OCI-LY3 (cell line): ENCODE data around the gene GTF3C2.

ENCODE experiments used
- H2AFZ ChIP-seq: fragments of 200-600, 300-600 bp; shearing (Covaris generic); 2 replicates; pipeline ENCODE4 v1.6.0; 2014; ENCODE audit warnings: antibody characterized with exemption, low read depth, low read length
- H3K27ac ChIP-seq: fragments of 200-600, 300-600 bp; sonication (generic); 2 replicates; pipeline ENCODE4 v1.5.1; 2014; ENCODE audit warnings: mild to moderate bottlenecking, low read length, moderate library complexity, mixed read lengths
- H3K27me3 ChIP-seq: fragments of 200-600, 300-600 bp; sonication (generic); 2 replicates; pipeline ENCODE4 v1.6.1; 2014; ENCODE audit warnings: low read depth, low read length, mixed read lengths
- H3K36me3 ChIP-seq: fragments of 200-600, 300-600 bp; sonication (generic); replicated peaks from 2 replicates; pipeline ENCODE3; 2014; ENCODE audit warnings: low read depth, low read length, mixed read lengths
- H3K4me1 ChIP-seq: fragments of 300-600, 200-600 bp; sonication (generic); 2 replicates; pipeline ENCODE4 v1.6.1; 2014; ENCODE audit warnings: low read length, mixed read lengths
- H3K4me2 ChIP-seq: fragments of 200-600, 300-600 bp; sonication (generic); 2 replicates; pipeline ENCODE4 v1.6.1; 2014; ENCODE audit warnings: low read length, mixed read lengths
- H3K4me3 ChIP-seq: fragments of 300-600, 200-600 bp; sonication (generic); 2 replicates; pipeline ENCODE4 v1.5.1; 2014; ENCODE audit warnings: antibody characterized with exemption, mild to moderate bottlenecking, low read length, moderate library complexity
- H3K79me2 ChIP-seq: fragments of 300-600, 200-600 bp; shearing (Covaris generic); 2 replicates; pipeline ENCODE4 v1.6.1; 2014; ENCODE audit warnings: mild to moderate bottlenecking, low read length, mixed read lengths
- H3K9ac ChIP-seq: fragments of 300-600, 200-600 bp; shearing (Covaris generic); 2 replicates; pipeline ENCODE4 v1.6.0; 2014; ENCODE audit warnings: mild to moderate bottlenecking, low read length, moderate library complexity
- H3K9me3 ChIP-seq: fragments of 200-600, 300-600 bp; shearing (Covaris generic); 2 replicates; pipeline ENCODE4 v1.6.1; 2014; ENCODE audit warnings: low read length, mixed read lengths; ENCODE audit not compliant: insufficient read depth
- H4K20me1 ChIP-seq: fragments of 200-600, 300-600 bp; sonication (generic); 2 replicates; pipeline ENCODE4 v1.6.1; 2016; ENCODE audit warnings: low read length, mixed read lengths; ENCODE audit not compliant: insufficient read depth
- EZH2phosphoT487 ChIP-seq: fragments of 200-600 bp; shearing (Covaris generic); IDR thresholded peaks from 2 replicates; pipeline ENCODE4 v1.6.1; 2018; ENCODE audit warnings: antibody characterized with exemption, mixed run types, low read depth
- TF ChIP-seq, protein P1 (sequence below): fragments of 200-600, 300-600 bp; sonication (generic); IDR thresholded peaks from 2 replicates; pipeline ENCODE4 v1.5.1; 2014; ENCODE audit warnings: antibody characterized with exemption, low read length, low read depth

GTF3C2 gene

DNA sequence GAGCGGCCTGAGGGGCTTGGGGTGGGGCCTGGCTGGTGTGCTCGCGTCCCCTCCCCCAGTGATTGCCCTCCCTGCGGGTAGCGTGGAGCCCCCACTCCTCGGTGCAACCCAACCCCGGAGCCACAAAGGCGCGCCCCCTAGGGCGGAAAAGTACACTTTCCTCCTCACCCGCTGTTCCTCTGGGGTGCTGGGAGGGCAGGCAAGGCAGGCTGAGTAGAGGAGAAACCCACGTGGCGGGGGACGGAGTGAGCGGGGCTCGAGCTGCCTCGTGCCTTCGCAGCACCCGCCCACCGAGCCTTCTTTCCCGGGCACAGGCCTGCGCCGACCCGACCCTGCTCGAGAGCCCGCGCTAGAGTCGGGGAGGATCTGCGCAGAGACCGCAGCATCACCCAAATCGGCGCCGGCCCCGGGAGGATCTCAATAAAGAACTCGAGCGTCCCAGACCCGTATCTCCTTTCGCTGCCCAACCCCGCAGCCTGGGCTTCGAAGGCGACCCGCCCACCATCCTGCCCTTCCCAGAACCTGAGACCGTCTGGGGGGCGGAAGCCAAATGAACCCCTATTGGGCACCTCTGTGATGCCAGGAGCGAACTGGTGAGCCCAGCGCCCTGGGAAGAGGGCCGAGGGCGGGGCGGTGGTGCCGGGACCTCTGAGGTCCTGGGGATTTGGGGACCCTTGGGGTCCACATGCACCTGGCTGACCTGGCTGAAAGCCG lies 49.8 kb downstream of the GTF3C2 start:
- H3K27ac ChIP-seq = no peak overlapping the region
- no peaks in the 10 kb centered on the region for H4K20me1 ChIP-seq
- H3K4me3 ChIP-seq = no peak overlapping the region
- H3K27me3 ChIP-seq = no peaks in the 10 kb centered on the region
- no peak overlapping the region for H3K4me2 ChIP-seq
- TF ChIP-seq EZH2phosphoT487 = no peak
- TF ChIP-seq, protein P1, sequence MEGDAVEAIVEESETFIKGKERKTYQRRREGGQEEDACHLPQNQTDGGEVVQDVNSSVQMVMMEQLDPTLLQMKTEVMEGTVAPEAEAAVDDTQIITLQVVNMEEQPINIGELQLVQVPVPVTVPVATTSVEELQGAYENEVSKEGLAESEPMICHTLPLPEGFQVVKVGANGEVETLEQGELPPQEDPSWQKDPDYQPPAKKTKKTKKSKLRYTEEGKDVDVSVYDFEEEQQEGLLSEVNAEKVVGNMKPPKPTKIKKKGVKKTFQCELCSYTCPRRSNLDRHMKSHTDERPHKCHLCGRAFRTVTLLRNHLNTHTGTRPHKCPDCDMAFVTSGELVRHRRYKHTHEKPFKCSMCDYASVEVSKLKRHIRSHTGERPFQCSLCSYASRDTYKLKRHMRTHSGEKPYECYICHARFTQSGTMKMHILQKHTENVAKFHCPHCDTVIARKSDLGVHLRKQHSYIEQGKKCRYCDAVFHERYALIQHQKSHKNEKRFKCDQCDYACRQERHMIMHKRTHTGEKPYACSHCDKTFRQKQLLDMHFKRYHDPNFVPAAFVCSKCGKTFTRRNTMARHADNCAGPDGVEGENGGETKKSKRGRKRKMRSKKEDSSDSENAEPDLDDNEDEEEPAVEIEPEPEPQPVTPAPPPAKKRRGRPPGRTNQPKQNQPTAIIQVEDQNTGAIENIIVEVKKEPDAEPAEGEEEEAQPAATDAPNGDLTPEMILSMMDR = no peak
- no peaks in the 10 kb centered on the region for H3K79me2 ChIP-seq
- no peak overlapping the region for H3K9ac ChIP-seq
- no peak overlapping the region for H2AFZ ChIP-seq
- H3K4me1 ChIP-seq = peaks cover 4% of the 10 kb centered on the region
- H3K9me3 ChIP-seq = no peaks in the 10 kb centered on the region
- H3K36me3 ChIP-seq = no peaks in the 10 kb centered on the region

DNA sequence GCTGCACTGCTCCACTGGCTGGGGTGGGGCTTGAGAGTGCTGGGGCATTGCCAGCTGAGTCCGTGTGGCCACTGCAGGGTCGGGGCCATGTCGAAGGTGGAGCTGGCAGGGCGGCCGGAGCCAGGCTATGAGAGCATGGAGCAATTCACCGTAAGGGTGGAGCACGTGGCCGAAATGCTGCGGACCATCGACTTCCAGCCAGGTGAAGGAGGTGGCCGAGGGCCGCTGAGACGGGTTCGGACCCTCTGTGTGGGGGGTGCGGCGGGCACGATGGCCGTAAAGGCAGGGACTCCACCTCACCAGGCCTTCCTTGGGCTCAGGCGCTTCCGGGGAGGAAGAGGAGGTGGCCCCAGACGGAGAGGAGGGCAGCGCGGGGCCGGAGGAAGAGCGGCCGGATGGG lies 50.4 kb downstream of the GTF3C2 start:
- H3K4me2 ChIP-seq = no peak overlapping the region
- H3K79me2 ChIP-seq = no peaks in the 10 kb centered on the region
- TF ChIP-seq, protein P1 = no peak
- no peak for TF ChIP-seq EZH2phosphoT487
- H3K27ac ChIP-seq = no peak overlapping the region
- H3K36me3 ChIP-seq = no peaks in the 10 kb centered on the region
- H3K9ac ChIP-seq = no peak overlapping the region
- no peak overlapping the region for H3K4me3 ChIP-seq
- H3K27me3 ChIP-seq = no peaks in the 10 kb centered on the region
- peaks cover 4% of the 10 kb centered on the region for H3K4me1 ChIP-seq
- H3K9me3 ChIP-seq = no peaks in the 10 kb centered on the region
- no peaks in the 10 kb centered on the region for H4K20me1 ChIP-seq
- no peak overlapping the region for H2AFZ ChIP-seq

DNA sequence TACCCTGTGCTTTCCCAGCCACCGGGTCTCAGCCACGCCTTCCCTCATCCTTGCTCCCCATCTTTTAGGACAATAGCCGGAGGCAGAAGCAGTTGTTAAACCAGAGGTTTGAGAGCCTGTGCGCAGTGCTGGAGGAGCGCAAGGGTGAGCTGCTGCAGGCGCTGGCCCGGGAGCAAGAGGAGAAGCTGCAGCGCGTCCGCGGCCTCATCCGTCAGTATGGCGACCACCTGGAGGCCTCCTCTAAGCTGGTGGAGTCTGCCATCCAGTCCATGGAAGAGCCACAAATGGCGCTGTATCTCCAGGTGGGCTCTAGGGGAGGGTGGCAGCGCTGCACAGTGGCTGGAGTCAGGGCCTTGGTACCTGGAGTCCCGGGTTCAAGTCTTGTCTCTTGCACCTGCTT lies 51.0 kb downstream of the GTF3C2 start:
- no peaks in the 10 kb centered on the region for H4K20me1 ChIP-seq
- H3K27ac ChIP-seq = no peak overlapping the region
- H3K4me1 ChIP-seq = peaks cover 4% of the 10 kb centered on the region
- H3K79me2 ChIP-seq = no peaks in the 10 kb centered on the region
- no peak overlapping the region for H3K4me2 ChIP-seq
- H3K4me3 ChIP-seq = no peak overlapping the region
- no peaks in the 10 kb centered on the region for H3K36me3 ChIP-seq
- TF ChIP-seq, protein P1 = no peak
- no peak for TF ChIP-seq EZH2phosphoT487
- no peak overlapping the region for H2AFZ ChIP-seq
- H3K27me3 ChIP-seq = no peaks in the 10 kb centered on the region
- no peaks in the 10 kb centered on the region for H3K9me3 ChIP-seq
- no peak overlapping the region for H3K9ac ChIP-seq

DNA sequence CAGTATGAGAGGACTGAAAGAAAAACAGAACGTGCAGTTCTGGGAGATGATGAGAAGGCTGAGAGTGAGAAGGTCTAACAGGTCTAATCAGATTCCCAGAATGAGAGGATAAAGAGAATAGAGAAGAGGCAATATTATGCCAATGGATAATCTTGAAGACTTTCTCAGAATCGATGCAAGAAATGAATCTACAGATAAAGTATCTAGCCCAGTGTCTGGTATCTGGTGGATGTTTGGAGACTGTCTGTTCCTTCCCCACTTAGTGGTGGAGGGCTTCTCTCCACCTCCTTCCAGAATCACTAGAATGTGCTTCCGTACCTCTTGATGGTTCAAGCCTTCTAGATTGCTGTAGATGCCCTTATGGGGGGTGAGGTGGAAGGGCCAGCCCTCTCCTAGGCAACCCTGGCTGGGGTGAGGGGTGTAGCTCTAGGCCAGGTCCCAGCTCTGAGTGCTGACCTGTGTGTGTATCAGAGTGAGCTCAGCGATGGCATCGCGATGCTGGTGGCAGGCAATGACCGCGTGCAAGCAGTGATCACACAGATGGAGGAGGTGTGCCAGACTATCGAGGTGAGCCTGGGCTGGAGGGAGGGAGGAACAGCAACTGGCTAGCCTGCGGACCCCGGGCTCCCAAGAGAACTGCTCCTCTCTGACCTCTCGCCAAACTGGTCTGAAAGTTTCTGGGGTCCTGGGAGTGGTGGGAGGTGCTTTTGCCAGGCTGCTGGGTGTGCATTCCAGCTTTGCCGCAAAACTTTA lies 51.9 kb downstream of the GTF3C2 start:
- no peak overlapping the region for H3K4me3 ChIP-seq
- no peaks in the 10 kb centered on the region for H3K79me2 ChIP-seq
- TF ChIP-seq, protein P1 = no peak
- TF ChIP-seq EZH2phosphoT487 = no peak
- H4K20me1 ChIP-seq = no peaks in the 10 kb centered on the region
- no peak overlapping the region for H3K4me2 ChIP-seq
- H2AFZ ChIP-seq = no peak overlapping the region
- peaks cover 4% of the 10 kb centered on the region for H3K4me1 ChIP-seq
- H3K27me3 ChIP-seq = no peaks in the 10 kb centered on the region
- H3K27ac ChIP-seq = no peak overlapping the region
- H3K9ac ChIP-seq = no peak overlapping the region
- H3K36me3 ChIP-seq = no peaks in the 10 kb centered on the region
- no peaks in the 10 kb centered on the region for H3K9me3 ChIP-seq
